SU-DHL-6 (cell line): Measurements from ENCODE around the gene ALKBH2.

Experiments
- H2AFZ ChIP-seq: fragments of 200-600 bp; sonication (generic); 2 replicates; pipeline ENCODE4 v1.6.1; 2014; ENCODE audit warnings: low read depth, mild to moderate bottlenecking, moderate library complexity, mixed read lengths, antibody characterized with exemption, low read length; ENCODE audit not compliant: severe bottlenecking
- H3F3A ChIP-seq: fragments of 200-600 bp; shearing (Covaris generic); 2 replicates; pipeline ENCODE4 v1.6.0; 2016; ENCODE audit warnings: antibody characterized with exemption, mild to moderate bottlenecking; ENCODE audit not compliant: insufficient read depth
- H3K27ac ChIP-seq: fragments of 200-600 bp; sonication (generic); 2 replicates; pipeline ENCODE4 v1.5.1; 2016; ENCODE audit warnings: low read depth, mild to moderate bottlenecking, low read length, moderate library complexity, mixed read lengths
- H3K27me3 ChIP-seq: fragments of 200-600 bp; sonication (generic), shearing (Covaris generic); 2 replicates; pipeline ENCODE4 v1.6.0; 2014; ENCODE audit warnings: mild to moderate bottlenecking, low read length
- H3K36me3 ChIP-seq: fragments of 200-600 bp; sonication (generic); 2 replicates; pipeline ENCODE4 v1.6.1; 2014; ENCODE audit warnings: mild to moderate bottlenecking, low read length, mixed read lengths
- H3K4me2 ChIP-seq: fragments of 300-600, 200-600 bp; shearing (Covaris generic), sonication (generic); 2 replicates; pipeline ENCODE4 v1.6.0; 2014; ENCODE audit warnings: low read length, low read depth, mild to moderate bottlenecking; ENCODE audit not compliant: poor library complexity, severe bottlenecking
- H3K4me3 ChIP-seq: fragments of 200-600 bp; sonication (generic); 2 replicates; pipeline ENCODE4 v1.5.1; 2014; ENCODE audit warnings: antibody characterized with exemption, low read length, mild to moderate bottlenecking, mixed read lengths; ENCODE audit not compliant: insufficient read depth, poor library complexity, severe bottlenecking
- H3K79me2 ChIP-seq: fragments of 200-600 bp; sonication (generic); 2 replicates; pipeline ENCODE4 v1.6.1; 2014; ENCODE audit warnings: mild to moderate bottlenecking, low read length, moderate library complexity; ENCODE audit not compliant: insufficient read depth
- H3K9ac ChIP-seq: fragments of 200-600 bp; sonication (generic); 2 replicates; pipeline ENCODE4 v1.7.0; 2014; ENCODE audit warnings: mild to moderate bottlenecking, low read length
- H3K9me2 ChIP-seq: fragments of 200-600 bp; sonication (generic); replicated peaks from 2 replicates; pipeline ENCODE4 v1.6.1; 2014; ENCODE audit warnings: low read length; ENCODE audit not compliant: insufficient read depth
- H3K9me3 ChIP-seq: fragments of 200-600 bp; sonication (generic); 2 replicates; pipeline ENCODE4 v1.6.1; 2014; ENCODE audit warnings: low read length, mixed read lengths; ENCODE audit not compliant: insufficient read depth
- H4K20me1 ChIP-seq: fragments of 200-600 bp; sonication (generic); 2 replicates; pipeline ENCODE4 v1.6.1; 2014; ENCODE audit warnings: low read depth, mild to moderate bottlenecking, antibody characterized with exemption, low read length, moderate library complexity, mixed read lengths
- EZH2phosphoT487 ChIP-seq: fragments of 200-600 bp; sonication (generic), shearing (Covaris generic); conservative IDR thresholded peaks from 2 replicates; pipeline ENCODE4 v1.6.1; 2018; ENCODE audit warnings: mild to moderate bottlenecking, antibody characterized with exemption, low read length, moderate library complexity, mixed read lengths
- TF ChIP-seq, protein P1 (sequence below): fragments of 200-600 bp; sonication (generic); IDR thresholded peaks from one replicate; pipeline ENCODE4 v1.5.1; 2017; ENCODE audit warnings: antibody characterized with exemption, mild to moderate bottlenecking, low read length, moderate library complexity; ENCODE audit not compliant: insufficient read depth, poor library complexity, severe bottlenecking

Gene ALKBH2

DNA sequence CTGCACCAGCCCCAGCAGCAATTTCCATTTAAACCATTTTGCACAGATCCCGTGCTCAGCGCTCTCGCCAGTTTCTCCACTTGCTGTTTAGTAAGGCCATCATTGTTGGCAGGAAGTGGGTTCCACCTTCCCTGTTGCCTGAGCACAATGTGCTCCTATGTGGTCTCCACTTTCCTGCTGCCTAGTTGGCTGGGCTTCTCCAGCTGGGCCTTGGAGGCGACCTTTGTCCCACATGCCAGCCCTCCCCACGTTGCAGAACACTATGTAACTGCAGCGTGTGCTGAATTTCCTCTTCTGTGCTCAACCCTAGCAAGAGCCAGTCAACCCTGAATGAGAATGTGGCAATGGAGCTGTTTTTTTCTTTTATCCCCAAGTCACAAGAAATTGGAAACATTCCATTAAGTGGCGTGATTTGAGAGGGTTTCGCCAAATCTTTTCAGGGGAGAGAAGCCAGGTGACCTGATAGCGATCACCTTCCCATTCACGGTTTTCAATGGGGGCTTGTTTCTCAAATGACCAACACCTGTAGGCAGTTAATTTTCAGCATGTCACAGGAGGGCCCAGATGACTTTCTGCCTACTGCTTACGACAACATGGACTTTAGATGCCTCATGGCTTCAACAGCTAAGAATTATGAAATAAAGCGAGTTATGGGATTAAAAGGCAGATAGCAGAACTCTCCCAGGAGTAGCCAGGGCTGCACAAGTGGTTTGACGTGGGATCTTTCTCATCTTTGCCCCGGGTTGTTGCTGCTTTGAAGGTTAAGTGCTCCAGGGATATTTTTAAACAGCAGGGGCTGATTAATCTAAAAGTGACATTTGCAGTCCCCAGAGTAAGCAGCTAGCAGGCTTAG lies 22.7 kb upstream of the ALKBH2 start, which contains the start of gene ACACB:
TSS of gene ACACB (plus strand) at position 830 of the 853 bp plus-strand sequence. CDS start 22,819 bp downstream, outside the sequence.
- Histone ChIP-seq H3F3A (no peaks in the 10 kb centered on the region), H2AFZ (no peak within 1 kb of the TSS)

DNA sequence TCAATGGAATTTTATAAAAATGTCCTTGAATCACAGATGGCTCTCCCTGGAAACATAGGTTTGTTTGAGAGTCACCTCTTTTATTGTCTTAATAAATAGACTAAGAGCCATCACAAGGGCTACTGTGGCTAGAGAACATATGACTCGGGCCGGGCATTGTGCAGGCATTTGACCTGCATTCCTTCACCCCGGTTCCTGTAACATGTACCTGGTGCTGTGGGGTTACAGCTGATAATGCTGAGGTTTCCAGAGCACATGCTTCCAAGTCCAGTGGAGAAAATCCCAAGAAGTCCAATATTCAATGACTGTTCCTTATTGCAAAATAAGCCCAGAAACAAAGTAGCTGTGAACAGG lies 22.1 kb upstream of the ALKBH2 start:
- Histone ChIP-seq H3K9ac (no peak overlapping the region), H2AFZ (no peak overlapping the region), H4K20me1 (no peaks in the 10 kb centered on the region), H3K36me3 (no peaks in the 10 kb centered on the region), H3K9me2 (no peaks in the 10 kb centered on the region), H3K27ac (no peak overlapping the region), H3K79me2 (no peaks in the 10 kb centered on the region), H3K4me2 (no peak overlapping the region), H3K4me3 (no peak overlapping the region), H3K9me3 (no peaks in the 10 kb centered on the region), H3K27me3 (no peaks in the 10 kb centered on the region), H3F3A (no peaks in the 10 kb centered on the region)
- TF ChIP-seq EZH2phosphoT487 = no peak
- TF ChIP-seq, protein P1, sequence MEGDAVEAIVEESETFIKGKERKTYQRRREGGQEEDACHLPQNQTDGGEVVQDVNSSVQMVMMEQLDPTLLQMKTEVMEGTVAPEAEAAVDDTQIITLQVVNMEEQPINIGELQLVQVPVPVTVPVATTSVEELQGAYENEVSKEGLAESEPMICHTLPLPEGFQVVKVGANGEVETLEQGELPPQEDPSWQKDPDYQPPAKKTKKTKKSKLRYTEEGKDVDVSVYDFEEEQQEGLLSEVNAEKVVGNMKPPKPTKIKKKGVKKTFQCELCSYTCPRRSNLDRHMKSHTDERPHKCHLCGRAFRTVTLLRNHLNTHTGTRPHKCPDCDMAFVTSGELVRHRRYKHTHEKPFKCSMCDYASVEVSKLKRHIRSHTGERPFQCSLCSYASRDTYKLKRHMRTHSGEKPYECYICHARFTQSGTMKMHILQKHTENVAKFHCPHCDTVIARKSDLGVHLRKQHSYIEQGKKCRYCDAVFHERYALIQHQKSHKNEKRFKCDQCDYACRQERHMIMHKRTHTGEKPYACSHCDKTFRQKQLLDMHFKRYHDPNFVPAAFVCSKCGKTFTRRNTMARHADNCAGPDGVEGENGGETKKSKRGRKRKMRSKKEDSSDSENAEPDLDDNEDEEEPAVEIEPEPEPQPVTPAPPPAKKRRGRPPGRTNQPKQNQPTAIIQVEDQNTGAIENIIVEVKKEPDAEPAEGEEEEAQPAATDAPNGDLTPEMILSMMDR = no peak

More for the DNA sequence above, 22.7 kb upstream of the ALKBH2 start, which contains the start of gene ACACB:
- H3K9me3 ChIP-seq = no peaks in the 10 kb centered on the region
- H4K20me1 ChIP-seq = no peaks in the 10 kb centered on the region
- H3K79me2 ChIP-seq = no peaks in the 10 kb centered on the region
- no peaks in the 10 kb centered on the region for H3K9me2 ChIP-seq
- no peak within 1 kb of the TSS for H3K4me2 ChIP-seq
- H3K27ac ChIP-seq = no peak within 1 kb of the TSS
- H3K36me3 ChIP-seq = no peaks in the 10 kb centered on the region
- no peaks in the 10 kb centered on the region for H3K27me3 ChIP-seq
- H3K4me3 ChIP-seq = no peak within 1 kb of the TSS
- TF ChIP-seq EZH2phosphoT487 = no peak
- TF ChIP-seq, protein P1 = no peak
- no peak within 1 kb of the TSS for H3K9ac ChIP-seq

DNA sequence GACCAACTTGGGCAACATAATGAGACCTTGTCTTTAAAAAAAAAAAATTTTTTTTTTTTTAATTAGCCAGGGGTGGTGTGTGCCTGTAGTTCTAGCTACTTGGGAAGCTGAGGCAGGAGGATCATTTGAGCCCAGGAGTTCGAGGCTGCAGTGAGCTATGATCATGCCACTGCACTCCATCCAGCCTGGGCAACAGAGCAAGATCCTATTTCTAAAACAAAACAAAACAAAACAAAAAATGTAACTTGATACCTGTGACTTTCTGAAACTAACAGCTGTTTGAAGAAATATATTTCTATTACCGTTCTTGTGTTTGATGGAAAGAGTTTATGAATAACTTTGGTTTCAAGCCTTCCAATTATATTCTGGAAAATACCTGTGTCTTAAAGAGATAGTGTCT lies 21.4 kb upstream of the ALKBH2 start:
- Histone ChIP-seq H2AFZ (no peak overlapping the region), H3K4me2 (no peak overlapping the region), H3K9me2 (no peaks in the 10 kb centered on the region), H4K20me1 (no peaks in the 10 kb centered on the region), H3K27me3 (no peaks in the 10 kb centered on the region), H3K79me2 (no peaks in the 10 kb centered on the region), H3K9me3 (no peaks in the 10 kb centered on the region), H3F3A (no peaks in the 10 kb centered on the region), H3K27ac (no peak overlapping the region), H3K4me3 (no peak overlapping the region), H3K36me3 (no peaks in the 10 kb centered on the region), H3K9ac (no peak overlapping the region)
- TF ChIP-seq, protein P1 = no peak
- no peak for TF ChIP-seq EZH2phosphoT487
